DMS 273 treated with DMSO at 0.1 percent for 48 hours (cell line): Measurements from ENCODE around the gene MOAP1.
"Not testable (repeated sequence)": the region's sequence is repeated elsewhere in the genome, so short reads cannot be mapped to it uniquely, and the experiment has no call there.

ENCODE experiments used
- DNase-seq: peaks from one replicate; lab custom pipeline; 2025; lab: John Stamatoyannopoulos, UW

Gene MOAP1

DNA sequence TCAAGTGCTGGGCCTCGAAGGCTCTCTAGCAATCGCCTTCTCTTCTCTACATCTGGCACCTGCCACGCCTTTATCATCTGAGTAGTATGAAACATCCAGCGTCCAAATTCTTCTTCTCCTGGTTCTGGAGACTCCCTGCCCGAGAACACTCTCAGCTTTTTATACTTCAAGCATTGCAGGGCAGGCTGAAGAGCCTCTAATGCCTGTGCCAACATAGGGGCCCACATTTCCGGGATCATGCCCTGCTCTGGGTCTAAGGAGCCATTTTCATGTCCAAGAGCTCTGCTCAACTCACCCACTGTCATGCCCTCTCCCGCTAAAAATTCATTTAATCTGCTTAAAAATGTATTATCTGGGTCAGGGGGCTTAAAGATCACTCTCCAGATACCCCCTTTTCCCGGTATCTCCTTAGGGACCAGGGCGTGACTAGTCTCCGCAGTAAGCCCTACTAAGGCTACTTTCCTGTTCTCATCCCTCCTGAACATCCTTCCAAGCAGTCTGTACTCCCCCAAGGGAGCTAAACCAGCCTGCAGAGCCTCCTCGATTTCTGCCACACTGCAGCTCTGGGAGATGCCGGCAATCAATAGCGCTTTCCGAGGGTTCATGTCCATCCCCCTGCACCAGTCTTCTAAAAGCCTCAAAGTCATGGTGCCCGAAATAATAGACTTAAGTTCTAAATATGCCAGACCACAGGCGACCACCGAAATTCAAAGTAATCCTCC, 940 bp downstream of the MOAP1 start:
- no peak for DNase-seq

DNA sequence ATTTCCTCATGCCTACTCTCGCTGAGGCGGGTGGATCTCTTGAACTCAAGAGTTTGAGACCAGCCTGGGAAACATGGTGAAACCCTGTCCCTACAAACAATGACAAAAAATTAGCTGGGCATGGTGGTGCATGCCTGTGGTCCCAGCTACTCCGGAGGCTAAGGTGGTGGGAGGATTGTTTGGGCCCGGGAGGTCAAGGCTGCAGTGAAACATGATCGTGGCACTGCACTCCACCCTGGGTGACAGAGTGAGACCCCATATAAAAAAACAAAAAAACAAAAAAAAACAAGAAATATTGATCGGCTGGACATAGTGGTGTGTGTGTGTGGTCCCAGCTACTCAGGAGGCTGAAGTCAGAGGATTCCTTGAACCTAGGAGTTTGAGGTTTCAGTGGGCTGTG, 9.2 kb downstream of the MOAP1 start:
- DNase-seq, result no peak

DNA sequence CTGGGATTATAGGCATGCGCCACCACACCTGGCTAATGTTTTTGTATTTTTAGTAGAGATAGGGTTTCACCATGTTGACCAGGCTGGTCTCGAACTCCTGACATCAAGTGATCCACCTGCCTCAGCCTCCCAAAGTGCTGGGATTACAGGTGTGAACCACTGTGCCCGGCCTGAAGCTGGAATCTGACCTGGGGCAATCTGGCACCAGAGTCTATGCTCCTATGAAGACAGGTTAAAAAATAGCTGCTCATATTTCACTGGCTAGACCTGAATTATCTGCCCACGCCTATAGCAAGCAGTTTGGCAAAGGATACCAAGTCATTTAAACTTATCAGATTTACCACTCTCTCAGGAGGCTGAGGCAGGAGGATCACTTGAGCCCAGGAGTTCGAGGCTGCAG, 10.0 kb downstream of the MOAP1 start:
- DNase-seq, result not testable (repeated sequence)

DNA sequence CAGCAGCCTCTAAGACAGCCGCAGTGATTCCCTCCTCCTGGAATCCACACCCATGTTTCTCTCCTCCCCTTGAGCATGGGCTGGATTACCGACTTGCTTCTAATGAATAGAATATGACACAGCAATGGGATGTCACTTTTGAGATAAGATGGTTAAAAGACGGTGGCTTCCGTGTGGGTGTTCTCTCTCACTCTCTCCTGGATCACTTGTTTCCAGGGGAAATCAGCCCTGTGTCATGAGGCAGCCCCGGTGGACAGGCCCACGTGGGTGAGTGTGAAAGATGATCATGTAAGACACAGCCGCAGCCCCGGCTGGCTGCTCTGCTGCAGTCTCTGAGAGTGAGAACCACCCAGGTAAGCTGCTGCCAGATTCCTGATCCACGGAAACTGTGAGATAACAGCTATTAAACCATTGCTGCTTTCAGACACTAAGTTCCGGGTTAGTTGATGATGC, 10.7 kb downstream of the MOAP1 start:
- DNase-seq, result no peak

DNA sequence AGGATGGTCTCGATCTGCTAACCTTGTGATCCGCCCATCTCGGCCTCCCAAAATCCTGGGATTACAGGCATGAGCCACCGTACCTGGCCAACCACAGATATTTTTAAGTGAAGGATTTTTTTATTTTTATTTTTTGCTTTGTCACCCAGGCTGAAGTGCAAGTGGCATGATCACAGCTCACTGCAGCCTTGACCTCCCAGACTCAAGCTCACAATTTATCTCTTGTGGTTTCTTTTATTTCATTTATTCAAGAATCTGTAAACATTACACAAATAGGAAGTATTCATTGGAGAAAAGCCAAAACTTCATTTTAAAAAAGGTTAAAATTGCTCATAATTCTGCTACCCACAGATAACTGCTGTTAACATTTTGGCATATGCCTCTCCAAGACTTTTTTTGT, 13.3 kb downstream of the MOAP1 start:
- no peak for DNase-seq

DNA sequence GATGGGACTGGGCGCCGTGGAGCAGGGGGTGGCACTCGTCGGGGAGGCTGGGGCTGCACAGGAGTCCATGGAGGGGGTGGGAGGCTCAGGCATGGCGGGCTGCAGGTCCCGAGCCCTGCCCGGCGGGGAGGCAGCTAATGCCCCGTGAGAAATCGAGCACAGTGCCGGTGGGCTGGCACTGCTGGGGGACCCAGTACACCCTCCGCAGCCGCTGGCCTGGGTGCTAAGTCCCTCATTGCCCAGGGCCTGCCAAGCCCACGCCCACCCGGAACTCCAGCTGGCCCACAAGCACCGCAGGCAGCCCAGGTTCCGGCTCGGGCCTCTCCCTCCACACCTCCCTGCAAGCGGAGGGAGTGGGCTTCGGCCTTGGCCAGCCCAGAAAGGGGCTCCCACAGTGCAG, 14.6 kb downstream of the MOAP1 start:
- not testable (repeated sequence) for DNase-seq

DNA sequence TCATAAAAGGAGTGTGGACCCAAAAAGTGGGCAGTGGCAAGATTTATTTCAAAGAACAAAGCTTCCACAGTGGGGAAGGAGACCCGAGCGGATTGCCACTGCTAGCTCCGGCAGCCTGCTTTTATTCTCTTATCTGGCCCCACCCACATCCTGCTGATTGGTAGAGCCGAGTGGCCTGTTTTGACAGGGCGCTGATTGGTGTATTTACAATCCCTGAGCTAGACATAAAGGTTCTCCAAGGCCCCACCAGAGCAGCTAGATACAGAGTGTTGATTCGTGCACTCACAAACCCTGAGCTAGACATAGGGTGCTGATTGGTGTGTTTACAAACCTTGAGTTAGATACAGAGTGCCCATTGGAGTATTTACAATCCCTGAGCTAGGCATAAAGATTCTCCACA, 15.1 kb downstream of the MOAP1 start:
- not testable (repeated sequence) for DNase-seq

DNA sequence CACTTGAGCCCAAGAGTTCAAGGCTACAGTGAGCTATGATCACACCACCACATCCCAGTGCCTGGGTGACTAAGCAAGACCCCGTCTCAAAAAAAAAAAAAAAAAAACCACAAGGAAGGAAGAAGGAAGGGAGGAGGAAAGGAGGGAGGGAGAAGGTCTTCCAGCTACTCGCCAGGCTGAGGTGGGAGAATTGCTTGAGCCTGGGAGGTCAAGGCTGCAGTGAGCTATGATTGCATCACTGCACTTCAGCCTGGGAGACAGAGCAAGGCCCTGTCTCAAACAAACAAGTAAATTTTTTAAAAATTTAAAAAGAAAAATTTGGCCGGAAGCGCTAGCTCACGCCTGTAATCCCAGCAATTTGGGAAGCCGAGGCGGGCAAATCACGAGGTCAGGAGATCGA, 16.1 kb downstream of the MOAP1 start:
- DNase-seq, result not testable (repeated sequence)

DNA sequence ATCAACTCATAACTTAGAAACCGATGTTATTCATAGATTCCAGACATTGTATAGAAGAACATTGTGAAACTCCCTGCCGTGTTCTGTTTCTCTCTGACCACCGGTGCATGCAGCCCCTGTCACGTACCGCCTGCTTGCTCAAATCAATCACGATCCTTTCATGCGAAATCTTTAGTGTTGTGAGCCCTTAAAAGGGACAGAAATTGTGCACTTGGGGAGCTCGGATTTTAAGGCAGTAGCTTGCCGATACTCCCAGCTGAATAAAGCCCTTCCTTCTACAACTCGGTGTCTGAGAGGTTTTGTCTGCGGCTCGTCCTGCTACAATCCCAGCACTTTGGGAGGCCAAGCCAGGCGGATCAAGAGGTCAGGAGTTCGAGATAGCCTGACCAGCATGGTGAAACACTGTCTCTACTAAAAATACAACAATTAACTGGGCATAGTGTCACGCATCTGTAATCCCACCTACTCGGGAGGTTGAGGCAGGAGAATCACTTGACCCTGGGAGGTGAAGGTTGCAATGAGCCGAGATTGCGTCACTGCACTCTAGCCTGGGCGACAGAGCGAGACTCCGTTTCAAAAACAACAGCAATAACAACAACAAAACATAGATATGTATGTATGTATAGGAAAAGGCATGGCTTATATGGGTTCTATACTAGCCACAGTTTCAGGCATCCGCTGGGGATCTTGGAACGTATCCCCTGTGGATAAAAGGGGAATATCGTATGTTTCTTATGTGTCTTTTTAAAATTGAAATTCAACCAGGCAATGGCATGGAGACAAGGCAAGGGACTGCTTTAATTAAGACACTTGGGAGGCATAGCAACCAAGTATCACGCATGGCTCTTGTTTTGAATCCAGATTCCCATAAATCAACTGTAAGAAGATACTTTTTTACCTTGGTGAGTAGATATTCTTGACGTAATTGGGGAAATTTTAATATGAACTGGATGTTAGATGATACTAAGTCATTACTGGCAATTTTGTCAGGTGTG, 19.1 kb downstream of the MOAP1 start:
- DNase-seq, result not testable (repeated sequence)

DNA sequence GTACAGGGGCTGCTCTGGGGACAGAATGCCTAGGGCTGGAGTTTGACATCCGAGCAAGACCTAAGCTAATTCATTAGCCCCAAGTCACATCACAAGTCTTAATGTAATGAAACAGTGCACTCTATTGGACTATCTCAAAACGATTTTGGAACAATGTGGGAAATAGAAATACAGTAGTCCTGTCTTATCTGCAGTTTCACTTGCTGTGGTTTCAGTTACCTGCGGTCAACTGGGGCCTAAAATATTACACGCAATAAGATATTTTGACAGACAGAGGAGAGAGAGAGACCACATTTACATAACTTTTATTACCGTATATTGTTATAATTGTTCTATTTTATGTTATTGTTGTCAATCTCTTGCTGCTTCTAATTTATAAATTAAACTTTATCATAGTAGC, 21.1 kb downstream of the MOAP1 start:
- no peak for DNase-seq

DNA sequence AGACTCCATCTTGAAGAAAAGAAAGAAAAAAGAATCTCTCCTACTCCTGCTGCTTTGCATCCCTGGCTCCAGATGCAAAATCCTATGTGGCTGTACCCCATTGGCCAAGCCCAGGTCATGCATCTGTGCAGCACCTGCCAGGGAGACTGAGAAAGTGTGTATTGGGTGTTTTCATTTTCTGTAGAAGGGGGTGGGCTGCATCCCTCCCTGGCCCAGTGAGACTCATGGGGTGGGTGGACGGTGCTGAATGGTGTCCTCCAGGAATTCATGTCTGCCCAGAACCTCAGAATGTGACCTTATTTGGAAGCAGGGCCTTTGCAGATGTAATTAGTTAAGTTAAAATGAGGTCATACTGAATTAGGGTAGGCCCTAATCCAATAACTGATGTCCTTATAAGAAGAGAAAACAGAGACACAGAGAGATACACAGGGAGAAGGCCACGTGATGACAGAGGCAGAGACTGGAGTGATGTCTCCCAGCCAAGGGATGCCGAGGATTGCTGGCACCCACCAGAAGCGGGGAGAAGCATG, 23.2 kb downstream of the MOAP1 start:
- no peak for DNase-seq

DNA sequence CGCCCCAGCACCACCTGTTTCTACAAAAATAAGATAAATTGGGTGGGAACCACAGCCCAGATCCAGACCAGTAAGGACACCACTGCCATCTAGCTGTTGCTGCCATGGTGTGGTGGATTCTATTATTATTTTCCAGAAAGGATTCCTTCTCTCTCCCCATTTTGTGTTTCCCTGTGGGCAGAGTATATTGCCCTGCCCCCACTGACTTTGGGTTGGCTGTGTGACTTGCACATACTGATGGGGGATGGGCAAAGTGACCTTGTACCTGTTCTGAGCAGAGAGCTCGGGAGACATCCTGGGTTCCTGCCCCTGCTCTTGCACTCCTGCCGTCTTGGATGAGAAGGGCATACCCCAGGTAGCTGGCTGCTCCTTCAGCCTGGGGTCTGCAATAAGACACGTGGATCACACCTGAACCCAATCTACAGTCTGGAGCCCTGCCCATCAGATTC, 24.3 kb downstream of the MOAP1 start:
- DNase-seq, result no peak

DNA sequence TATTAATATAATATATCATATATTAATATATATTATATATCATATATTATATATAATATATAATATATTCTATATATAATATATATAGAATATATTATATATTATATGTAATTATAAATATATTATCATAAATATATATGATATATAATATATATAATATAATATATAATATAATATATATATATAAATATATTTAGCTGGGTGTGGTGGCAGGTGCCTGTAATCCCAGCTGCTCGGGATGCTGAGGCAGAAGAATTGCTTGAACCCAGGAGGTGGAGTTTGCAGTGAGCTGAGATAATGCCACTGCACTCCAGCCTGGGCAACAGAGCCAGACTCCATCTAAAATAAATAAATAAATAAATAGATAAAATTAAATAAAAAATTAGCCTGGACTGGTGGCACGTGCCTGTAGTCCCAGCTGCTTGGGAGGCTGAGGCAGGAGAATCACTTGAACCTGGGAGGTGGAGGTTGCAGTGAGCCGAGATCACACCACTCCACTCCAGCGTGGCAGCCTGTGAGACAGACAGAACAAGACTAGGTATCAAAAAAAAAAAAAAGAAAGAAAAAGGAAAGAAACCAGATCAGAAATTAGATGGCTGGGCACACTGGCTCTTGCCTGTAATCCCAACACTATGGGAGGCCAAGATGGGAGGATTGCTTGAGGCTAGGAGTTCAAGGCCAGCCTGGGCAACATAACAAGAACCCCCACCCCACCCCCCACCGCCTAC, 24.9 kb downstream of the MOAP1 start:
- not testable (repeated sequence) for DNase-seq

DNA sequence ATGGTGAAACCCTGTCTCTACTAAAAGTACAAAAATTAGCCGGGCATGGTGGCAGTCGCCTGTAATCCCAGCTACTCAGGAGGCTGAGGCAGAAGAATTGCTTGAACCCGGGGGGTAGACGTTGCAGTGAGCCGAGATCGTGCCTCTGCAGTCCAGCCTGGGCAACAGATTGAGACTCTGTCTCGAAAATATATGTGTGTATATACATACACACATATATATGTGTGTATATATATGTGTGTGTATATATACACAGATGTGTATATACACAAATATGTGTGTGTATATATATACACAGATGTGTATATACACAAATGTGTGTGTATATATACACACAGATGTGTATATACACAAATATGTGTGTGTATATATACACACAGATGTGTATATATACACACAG, 26.3 kb downstream of the MOAP1 start:
- DNase-seq, result not testable (repeated sequence)

DNA sequence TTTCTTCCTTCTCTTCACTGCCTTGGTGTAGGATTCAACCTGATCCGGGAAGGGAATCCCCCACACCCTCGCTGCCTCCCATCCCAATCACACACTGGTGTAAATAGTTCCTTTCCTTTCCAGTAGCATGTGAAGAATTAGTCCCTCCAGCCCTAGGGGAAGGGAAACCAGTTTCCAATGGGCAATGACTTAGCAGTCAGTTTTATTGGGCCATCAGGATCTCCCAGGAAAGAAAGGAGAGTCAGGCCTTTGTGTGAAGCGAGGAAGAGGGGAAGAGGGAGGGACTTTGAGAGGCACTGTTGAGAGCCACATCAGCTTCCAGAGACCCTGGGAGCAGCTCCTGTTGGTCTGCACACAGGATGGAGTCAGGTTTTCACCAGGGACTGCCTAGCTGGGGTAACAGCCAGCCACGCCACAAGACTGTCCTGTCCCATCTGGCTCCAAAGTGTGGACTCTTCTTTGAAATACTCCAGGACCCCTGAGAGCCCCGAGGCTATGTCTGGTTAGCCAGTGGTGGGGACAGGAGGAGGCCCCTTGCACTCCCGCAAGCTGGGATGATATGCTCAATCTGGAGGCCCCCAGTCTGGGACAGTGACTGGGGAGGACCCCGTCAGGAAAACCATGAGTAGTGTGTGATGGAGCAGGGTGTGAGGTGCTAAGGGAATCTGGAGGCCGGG, 27.9 kb downstream of the MOAP1 start:
- no peak for DNase-seq

DNA sequence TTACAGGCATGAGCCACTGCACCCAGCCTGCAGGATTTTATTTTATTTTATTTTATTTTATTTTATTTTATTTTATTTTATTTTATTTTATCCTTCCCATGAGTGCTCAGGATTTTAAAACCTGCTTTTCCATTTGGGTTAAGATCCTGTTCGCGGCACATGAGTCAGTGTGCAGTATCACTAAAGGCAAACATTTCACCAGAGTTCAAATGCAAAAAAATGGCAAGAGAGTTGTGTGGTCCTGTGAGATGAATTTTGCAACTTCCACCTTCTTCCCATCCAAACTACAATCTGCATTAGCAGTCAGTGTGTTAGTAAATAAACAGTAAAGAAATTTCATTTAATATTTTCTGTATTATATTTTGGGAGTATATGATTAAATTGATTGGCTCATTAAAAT, 29.0 kb downstream of the MOAP1 start:
- no peak for DNase-seq

DNA sequence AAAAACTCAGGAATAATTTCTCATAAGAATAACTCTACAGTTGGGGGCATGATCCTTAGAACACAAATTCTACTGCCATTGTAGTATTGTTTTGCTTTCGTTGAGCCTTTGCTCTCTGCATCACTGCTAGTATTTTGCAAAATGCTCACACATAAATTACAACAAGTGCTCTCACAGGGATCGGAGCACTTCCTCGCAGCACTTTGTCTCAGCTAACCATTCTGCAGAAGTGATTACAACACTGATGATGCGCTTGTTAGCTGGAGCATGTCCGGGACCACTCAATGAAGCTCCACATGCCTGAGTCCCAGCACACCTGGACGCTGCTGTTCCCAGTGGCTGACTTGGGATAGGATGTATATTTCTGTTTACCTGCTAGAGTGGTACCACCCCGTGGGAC, 31.6 kb downstream of the MOAP1 start:
- DNase-seq, result no peak

DNA sequence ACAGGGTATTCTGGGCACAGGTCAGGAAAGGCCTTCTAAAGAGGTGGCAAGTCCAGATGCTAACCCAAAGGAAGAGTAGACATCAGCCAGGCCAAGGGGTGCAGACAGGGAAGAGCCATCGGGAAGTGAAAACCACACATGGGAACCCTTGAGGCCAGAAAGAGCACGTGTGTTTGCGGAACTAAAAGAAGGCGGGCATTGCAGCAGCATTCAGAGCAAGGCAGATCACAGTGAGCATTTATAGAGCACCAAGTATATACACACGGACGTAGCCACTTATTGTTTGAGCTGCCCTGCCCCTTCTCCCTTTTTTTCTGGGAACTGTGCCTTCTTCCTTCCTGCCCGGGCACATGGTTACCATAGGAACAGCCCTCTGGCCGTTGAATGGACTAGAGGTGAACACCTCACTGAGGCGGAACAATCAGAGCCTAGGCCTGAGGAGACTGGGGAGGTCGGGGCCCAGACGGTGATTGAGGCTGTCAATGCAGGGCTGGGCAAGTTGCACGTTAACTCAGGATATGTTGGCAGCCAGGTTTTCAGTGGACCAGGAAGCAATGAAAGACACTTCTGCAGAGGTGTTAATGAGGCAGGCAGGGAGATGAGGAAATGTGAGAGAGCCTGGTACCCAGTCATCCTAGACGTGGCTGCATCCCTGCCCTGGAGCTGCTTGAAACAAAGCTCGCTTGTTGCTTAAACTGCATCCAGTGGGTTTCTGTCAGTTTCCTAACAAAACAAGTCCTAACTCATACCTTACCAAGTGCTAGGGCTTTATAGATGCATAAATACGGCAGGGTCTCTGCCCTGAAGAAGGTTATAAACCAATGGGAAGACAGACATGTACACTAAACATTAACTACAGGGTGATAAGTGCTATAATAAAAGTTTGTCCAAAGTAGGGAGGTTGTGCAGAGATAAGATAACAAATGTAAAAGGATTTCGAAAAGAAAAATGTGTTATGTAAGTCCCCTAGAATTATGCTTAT, 34.2 kb downstream of the MOAP1 start:
- no peak for DNase-seq

DNA sequence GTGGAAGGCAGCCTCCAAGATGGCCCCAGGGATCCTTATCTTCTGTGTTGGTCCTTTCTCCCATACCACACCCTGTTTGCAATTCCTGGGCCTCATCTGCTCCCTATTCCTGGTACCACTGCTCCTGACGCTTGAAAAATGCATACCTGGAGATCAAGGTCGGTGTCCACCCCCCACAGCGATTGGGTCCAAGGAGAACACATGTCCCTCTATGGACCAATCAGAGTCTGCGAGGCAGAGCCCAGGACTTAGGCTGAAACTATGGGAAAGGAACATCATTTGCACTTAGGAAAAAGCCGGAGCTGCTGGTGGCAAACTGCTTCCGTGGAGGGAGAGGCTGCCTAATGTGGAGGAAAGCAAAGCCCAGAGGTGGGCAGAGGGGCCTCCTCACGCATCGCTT, 35.7 kb downstream of the MOAP1 start:
- no peak for DNase-seq

DNA sequence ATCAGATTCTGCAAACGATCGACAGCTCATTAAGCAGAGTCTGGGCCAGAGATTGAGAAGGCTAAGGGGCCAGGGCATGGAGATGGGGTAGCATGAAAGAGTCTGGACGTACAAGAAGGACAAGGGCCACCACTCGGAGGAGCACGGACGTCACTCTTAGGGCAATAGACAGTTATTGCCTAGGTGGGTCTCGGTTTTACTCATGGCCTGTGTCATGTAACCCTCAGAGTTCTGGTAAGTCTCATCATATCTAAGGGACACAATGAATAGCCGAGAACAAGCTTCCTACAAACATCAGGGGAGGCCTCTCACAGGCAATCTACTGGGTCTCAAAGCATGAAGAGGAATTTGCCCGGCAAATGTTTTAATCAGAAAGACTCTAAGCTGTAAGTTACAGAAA, 38.6 kb downstream of the MOAP1 start:
- no peak for DNase-seq
